ENCODE measurements around the gene ARRDC1.

- TF ChIP-seq CTCF (IDR thresholded peaks at IDR 0.05) (no peak), POLR2A (IDR thresholded peaks at IDR 0.05) (no peak), POLR2AphosphoS5 (IDR thresholded peaks at IDR 0.05; ENCODE audit: insufficient read depth in 1 of 2, low read depth in 1 of 2) (no peak)
These were observed 7.3 kb downstream of the ARRDC1 start for GRCh38 chr9:137612741-137613142.
